ENCODE results near the gene RPL37A. TPM values are rescaled to one million over a fixed set of nuclear protein-coding genes. Genes with fewer than 3 reads are reported as not detected.

The RPL37A gene
- total and polyA plus RNA-seq, 9 of the 15 experiments (the other 6 are each of a cell fraction or from before 2014, with no cell fraction given), result 1,938 to 3,349 (median 2,436) TPM

DNA sequence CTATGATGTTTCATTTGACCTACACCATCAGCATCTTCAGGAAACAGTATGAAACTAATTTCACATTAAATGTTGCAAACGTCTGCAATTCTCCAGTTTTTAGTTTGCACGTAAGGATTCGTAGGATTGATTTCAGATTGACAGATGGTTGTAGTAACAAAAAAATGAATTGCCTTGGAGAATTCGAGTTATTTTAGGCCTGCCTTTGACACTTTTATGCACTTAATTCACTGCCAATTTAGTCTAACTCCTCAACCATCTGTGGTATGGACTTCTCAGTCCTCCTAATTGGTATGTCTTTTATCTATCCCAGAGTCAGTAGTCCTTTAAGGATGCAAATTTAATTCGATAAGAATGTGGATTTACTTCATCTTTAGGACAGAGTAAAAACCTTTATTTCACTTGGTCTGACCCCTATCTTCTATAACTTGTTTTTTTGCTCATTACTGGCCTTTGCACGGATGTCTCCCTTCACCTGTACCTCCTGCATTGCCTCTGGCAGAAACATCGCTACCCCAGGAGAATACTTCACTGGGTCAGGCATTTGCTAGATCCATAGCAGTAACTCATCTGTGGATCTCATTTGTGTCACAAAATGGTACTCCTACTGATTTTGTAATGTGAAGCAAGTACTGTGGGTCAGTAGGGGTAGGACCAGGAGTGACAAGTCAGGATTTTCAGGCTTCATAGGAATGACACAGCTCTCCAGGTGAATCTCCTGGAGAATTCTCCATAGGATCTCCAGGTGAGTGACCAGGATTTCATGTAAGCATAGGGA is 3.9 kb downstream of the RPL37A start:
- in situ Hi-C loops (cut with MboI), result no loop called here
- no peak overlapping the region for H2AFZ ChIP-seq (ENCODE audit: low read depth, low read length)
- peak overlapping the region in 1 of 2 experiments; percentile 27; a peak in 2 of 4 replicates for H3K9ac ChIP-seq (ENCODE audit: insufficient read depth in 1 of 2, low read depth in 2 of 2, low read length in 2 of 2)
- no peak overlapping the region; the same call in none of the 2 replicates for H3K4me2 ChIP-seq (ENCODE audit: insufficient read depth, low read length)
- CTCF ChIA-PET (ENCODE audit: low intra/inter-chr PET ratio), result no interaction called here
- H3K36me3 ChIP-seq (ENCODE audit: control insufficient read depth, insufficient read depth, low read length), result peaks cover 76% of the 10 kb centered on the region
- TF ChIP-seq, protein P1, sequence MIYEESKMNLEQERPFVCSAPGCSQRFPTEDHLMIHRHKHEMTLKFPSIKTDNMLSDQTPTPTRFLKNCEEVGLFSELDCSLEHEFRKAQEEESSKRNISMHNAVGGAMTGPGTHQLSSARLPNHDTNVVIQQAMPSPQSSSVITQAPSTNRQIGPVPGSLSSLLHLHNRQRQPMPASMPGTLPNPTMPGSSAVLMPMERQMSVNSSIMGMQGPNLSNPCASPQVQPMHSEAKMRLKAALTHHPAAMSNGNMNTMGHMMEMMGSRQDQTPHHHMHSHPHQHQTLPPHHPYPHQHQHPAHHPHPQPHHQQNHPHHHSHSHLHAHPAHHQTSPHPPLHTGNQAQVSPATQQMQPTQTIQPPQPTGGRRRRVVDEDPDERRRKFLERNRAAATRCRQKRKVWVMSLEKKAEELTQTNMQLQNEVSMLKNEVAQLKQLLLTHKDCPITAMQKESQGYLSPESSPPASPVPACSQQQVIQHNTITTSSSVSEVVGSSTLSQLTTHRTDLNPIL (CRISPR knock-in tag; IDR thresholded peaks at IDR 0.05), result no peak
- peak; percentile 50; the same call in 1 of the 2 replicates for TF ChIP-seq RBFOX2 (IDR thresholded peaks at IDR 0.05; ENCODE audit: low read depth, low read length)
- peak; percentile 31; the same call in 1 of the 2 replicates for TF ChIP-seq POLR2AphosphoS5 (IDR thresholded peaks at IDR 0.05; ENCODE audit: control insufficient read depth, insufficient read depth, low read depth, low read length)
- peak; percentile 13; the same call in 1 of the 2 replicates for TF ChIP-seq POLR2A (conservative IDR thresholded peaks at IDR 0.05)
- H3K79me2 ChIP-seq (ENCODE audit: control insufficient read depth, insufficient read depth, low read length), result peaks cover 63% of the 10 kb centered on the region
- 72% methylated on average over 6 of the region's 7 CpGs for WGBS (ENCODE audit: insufficient coverage, low coverage, missing lambda C conversion rate)
- no peak overlapping the region for H3K4me3 ChIP-seq
- ATAC-seq (no peak), DNase-seq (ENCODE audit: extremely low read depth in 1 of 4, low spot score in 3 of 4) (no peak), FAIRE-seq (no peak)
- POLR2A ChIA-PET, result no interaction called here
- intact Hi-C loops (cut with micrococcal nuclease), result no loop called here
- H3K9me3 ChIP-seq (replicated peaks; ENCODE audit: control insufficient read depth, insufficient read depth, low read depth, low read length), result no peaks in the 10 kb centered on the region
- no TSS peak for BruUV-seq (replicated peaks)
- H3K4me1 ChIP-seq (replicated peaks in 1 of 2; ENCODE audit: control insufficient read depth in 2 of 2, insufficient read depth in 2 of 2, low read length in 2 of 2), result peaks cover 0 to 2% of the 10 kb centered on the region in 2 experiments; a peak in 3 of 5 replicates
- H4K20me1 ChIP-seq (replicated peaks; ENCODE audit: control insufficient read depth, insufficient read depth, low read length), result peaks cover 38% of the 10 kb centered on the region
- no peaks in the 10 kb centered on the region for H3K27me3 ChIP-seq (ENCODE audit: control insufficient read depth in 2 of 2, insufficient read depth in 2 of 2, low read length in 2 of 2)
- H3K27ac ChIP-seq (ENCODE audit: extremely low read depth, low read depth, low read length), result peak overlapping the region; percentile 37; the same call in 1 of the 3 replicates
- H3K9me1 ChIP-seq (ENCODE audit: control insufficient read depth, insufficient read depth, low read length), result peaks cover 10% of the 10 kb centered on the region
